Activated naive CD4-positive, alpha-beta T cell treated with anti-CD3 and anti-CD28 coated beads for 36 hours (primary cell): ENCODE data around the gene TMEM61. TPM values are rescaled to one million over a fixed set of nuclear protein-coding genes. Genes with fewer than 3 reads are reported as not detected.

ENCODE experiments used
- CTCF ChIA-PET: fragments of 350-600 bp; sonication (Branson Sonifier 250); formaldehyde crosslinking; loops from one replicate; lab custom pipeline; 2021; ENCODE audit warnings: antibody characterized with exemption; lab: Charles Lee
- DNase-seq: peaks from one replicate; pipeline ENCODE4 v3.0.0-alpha.2; 2020
- H3K27ac Mint-ChIP-seq: one replicate; pipeline ENCODE4 v1.8.0; 2021; ENCODE audit warnings: mild to moderate bottlenecking, mixed read lengths
- H3K27me3 Mint-ChIP-seq: one replicate; pipeline ENCODE4 v1.8.0; 2021; ENCODE audit warnings: low read depth, mixed read lengths
- H3K36me3 Mint-ChIP-seq: one replicate; pipeline ENCODE4 v1.8.0; 2021; ENCODE audit warnings: low read depth, mixed read lengths
- H3K4me1 Mint-ChIP-seq: one replicate; pipeline ENCODE4 v1.8.0; 2021; ENCODE audit warnings: low read depth, mixed read lengths
- H3K4me3 Mint-ChIP-seq: one replicate; pipeline ENCODE4 v1.8.0; 2021; ENCODE audit warnings: mild to moderate bottlenecking, moderate library complexity, mixed read lengths
- H3K9me3 Mint-ChIP-seq: one replicate; pipeline ENCODE4 v1.8.0; 2021; ENCODE audit warnings: mixed read lengths
- intact Hi-C: fragments of 100-400 bp; cut with micrococcal nuclease; formaldehyde crosslinking; loops from one replicate; pipeline ENCODE4 v1.15.1; 2023
- total RNA-seq, 2 experiments: library from RNA; stranded (reverse); gene quantifications; one replicate each; pipeline ENCODE4 v1.2.3, GENCODE V29; 2021

The TMEM61 gene
- total RNA-seq, 2 experiments from 2014 or later, result not detected

- CTCF ChIA-PET, result interaction anchor here (1.6 kb wide), 1 partner anchor 12 kb away, joined by 7 read pairs; no protein-coding TSS in a partner anchor
- intact Hi-C loops, result no loop called here
- no peaks in the 10 kb centered on the region for H3K4me1 Mint-ChIP-seq
- DNase-seq, result no peak
- H3K9me3 Mint-ChIP-seq, result no peaks in the 10 kb centered on the region
- no peaks in the 10 kb centered on the region for H3K36me3 Mint-ChIP-seq
- no peak overlapping the region for H3K27ac Mint-ChIP-seq
- no peak overlapping the region for H3K4me3 Mint-ChIP-seq
- H3K27me3 Mint-ChIP-seq, result peaks cover 29% of the 10 kb centered on the region
Observed at GRCh38 chr1:55034476-55035133, 54.2 kb downstream of the TMEM61 start.

GRCh38 chr1:55035904-55036303 is 55.5 kb downstream of the TMEM61 start:
- H3K4me1 Mint-ChIP-seq, result peaks cover 5% of the 10 kb centered on the region
- CTCF ChIA-PET, result interaction anchor here (0.9 to 1.6 kb wide), 2 partner anchors 14 to 85 kb away, joined by 3 to 7 read pairs; no protein-coding TSS in a partner anchor
- H3K27ac Mint-ChIP-seq, result no peak overlapping the region
- intact Hi-C loops, result no loop called here
- no peaks in the 10 kb centered on the region for H3K36me3 Mint-ChIP-seq
- DNase-seq, result no peak
- peaks cover 42% of the 10 kb centered on the region for H3K27me3 Mint-ChIP-seq
- no peak overlapping the region for H3K4me3 Mint-ChIP-seq
- H3K9me3 Mint-ChIP-seq, result no peaks in the 10 kb centered on the region

GRCh38 chr1:55037733-55038551 is 57.5 kb downstream of the TMEM61 start:
- intact Hi-C loops, result no loop called here
- Mint-ChIP-seq H3K27me3 (peaks cover 51% of the 10 kb centered on the region), H3K9me3 (no peaks in the 10 kb centered on the region), H3K27ac (no peak overlapping the region), H3K4me3 (no peak overlapping the region), H3K36me3 (no peaks in the 10 kb centered on the region), H3K4me1 (peaks cover 5% of the 10 kb centered on the region)
- no peak for DNase-seq
- CTCF ChIA-PET, result interaction anchor here (1.4 kb wide), 1 partner anchor 16 kb away, joined by 4 read pairs; no protein-coding TSS in a partner anchor

GRCh38 chr1:55038552-55038838 is 58.1 kb downstream of the TMEM61 start:
- no peak for DNase-seq
- H3K36me3 Mint-ChIP-seq, result no peaks in the 10 kb centered on the region
- peaks cover 51% of the 10 kb centered on the region for H3K27me3 Mint-ChIP-seq
- H3K4me3 Mint-ChIP-seq, result no peak overlapping the region
- CTCF ChIA-PET, result interaction anchor here (1.4 kb wide), 1 partner anchor 16 kb away, joined by 4 read pairs; no protein-coding TSS in a partner anchor
- peaks cover 5% of the 10 kb centered on the region for H3K4me1 Mint-ChIP-seq
- no peaks in the 10 kb centered on the region for H3K9me3 Mint-ChIP-seq
- H3K27ac Mint-ChIP-seq, result no peak overlapping the region
- intact Hi-C loops, result no loop called here

- CTCF ChIA-PET, result no interaction called here
- H3K4me3 Mint-ChIP-seq, result no peak overlapping the region
Observed at GRCh38 chr1:55038974-55039341, 58.5 kb downstream of the TMEM61 start.

GRCh38 chr1:55039342-55040082 is 59.1 kb downstream of the TMEM61 start, which contains the start of gene PCSK9:
Gene PCSK9, plus strand, starts transcription at chr1:55039548. Its CDS starts 290 bp downstream, at chr1:55039838.
- intact Hi-C loops, result no loop called here
- Mint-ChIP-seq H3K9me3 (no peaks in the 10 kb centered on the region), H3K27me3 (peaks cover 51% of the 10 kb centered on the region), H3K4me3 (no peak within 1 kb of the TSS), H3K36me3 (no peaks in the 10 kb centered on the region), H3K27ac (no peak within 1 kb of the TSS), H3K4me1 (peaks cover 5% of the 10 kb centered on the region)
- no peak for DNase-seq
- CTCF ChIA-PET, result no interaction called here

More at GRCh38 chr1:55038974-55039341, 58.5 kb downstream of the TMEM61 start:
- intact Hi-C loops, result no loop called here
- H3K36me3 Mint-ChIP-seq, result no peaks in the 10 kb centered on the region
- DNase-seq, result no peak
- H3K9me3 Mint-ChIP-seq, result no peaks in the 10 kb centered on the region
- H3K4me1 Mint-ChIP-seq, result peaks cover 5% of the 10 kb centered on the region
- H3K27ac Mint-ChIP-seq, result no peak overlapping the region
- peaks cover 51% of the 10 kb centered on the region for H3K27me3 Mint-ChIP-seq

GRCh38 chr1:55040083-55040932 is 59.9 kb downstream of the TMEM61 start:
- peaks cover 51% of the 10 kb centered on the region for H3K27me3 Mint-ChIP-seq
- no peaks in the 10 kb centered on the region for H3K36me3 Mint-ChIP-seq

GRCh38 chr1:55040933-55041494 is 60.6 kb downstream of the TMEM61 start:
- H3K27ac Mint-ChIP-seq, result no peak overlapping the region
- peaks cover 49% of the 10 kb centered on the region for H3K27me3 Mint-ChIP-seq
- intact Hi-C loops, result no loop called here
- no peaks in the 10 kb centered on the region for H3K9me3 Mint-ChIP-seq
- CTCF ChIA-PET, result no interaction called here
- no peak for DNase-seq
- H3K4me3 Mint-ChIP-seq, result no peak overlapping the region
- peaks cover 5% of the 10 kb centered on the region for H3K4me1 Mint-ChIP-seq
- H3K36me3 Mint-ChIP-seq, result no peaks in the 10 kb centered on the region

More at GRCh38 chr1:55040083-55040932, 59.9 kb downstream of the TMEM61 start:
- intact Hi-C loops, result no loop called here
- no peak overlapping the region for H3K27ac Mint-ChIP-seq
- DNase-seq, result no peak
- no peak overlapping the region for H3K4me3 Mint-ChIP-seq
- CTCF ChIA-PET, result no interaction called here
- peaks cover 5% of the 10 kb centered on the region for H3K4me1 Mint-ChIP-seq
- H3K9me3 Mint-ChIP-seq, result no peaks in the 10 kb centered on the region

GRCh38 chr1:55041613-55042012 is 61.2 kb downstream of the TMEM61 start:
- Mint-ChIP-seq H3K27me3 (peaks cover 44% of the 10 kb centered on the region), H3K9me3 (no peaks in the 10 kb centered on the region), H3K36me3 (no peaks in the 10 kb centered on the region), H3K4me1 (peaks cover 5% of the 10 kb centered on the region), H3K27ac (no peak overlapping the region), H3K4me3 (no peak overlapping the region)
- CTCF ChIA-PET, result no interaction called here
- intact Hi-C loops, result no loop called here
- no peak for DNase-seq
